ENCODE results near the gene MAGED1. TPM values are rescaled to one million over a fixed set of nuclear protein-coding genes. Genes with fewer than 3 reads are reported as not detected.
A peak's percentile ranks its signal among the peaks of the same experiment; 100 is the strongest.

Gene MAGED1
- polyA plus RNA-seq, 1 of the 3 experiments (the other 2 are of a cell fraction) = 184 TPM

- peaks cover under 1% of the 10 kb centered on the region; the same call in 1 of the 2 replicates for H4K20me1 ChIP-seq (ENCODE audit: insufficient read depth)
- H3K4me2 ChIP-seq = no peak overlapping the region
- H2AFZ ChIP-seq (ENCODE audit: low read depth) = no peak overlapping the region
- peak overlapping the region in 1 of 2 experiments; percentile 99; a peak in 2 of 4 replicates for H3K27ac ChIP-seq (ENCODE audit: low read depth in 2 of 2, low read length in 1 of 2)
- TF ChIP-seq YY1 (IDR thresholded peaks at IDR 0.05; ENCODE audit: low read depth) (no peak), USF2 (IDR thresholded peaks at IDR 0.05; ENCODE audit: borderline replicate concordance, low read depth, low read length) (no peak), SMC3 (IDR thresholded peaks at IDR 0.05; ENCODE audit: low read depth, low read length) (no peak), ZBTB33 (IDR thresholded peaks at IDR 0.05; ENCODE audit: borderline replicate concordance, low read depth) (no peak), CHD2 (IDR thresholded peaks at IDR 0.05; ENCODE audit: low read length, partially characterized antibody) (no peak), RCOR1 (IDR thresholded peaks at IDR 0.05; ENCODE audit: low read length) (no peak)
- H3K36me3 ChIP-seq (replicated peaks in 1 of 2; ENCODE audit: control insufficient read depth in 1 of 2, insufficient read depth in 2 of 2, low read length in 1 of 2) = no peaks in the 10 kb centered on the region
- H3F3A ChIP-seq (replicated peaks; ENCODE audit: insufficient read depth) = peaks cover 22% of the 10 kb centered on the region
- no peak overlapping the region for H3K4me3 ChIP-seq (ENCODE audit: low read depth in 2 of 2, low read length in 1 of 2)
- H3K9ac ChIP-seq = no peak overlapping the region
- H3K9me3 ChIP-seq = no peaks in the 10 kb centered on the region
- no peaks in the 10 kb centered on the region for H3K27me3 ChIP-seq (ENCODE audit: insufficient read depth)
- H3K9me2 ChIP-seq = no peaks in the 10 kb centered on the region
- ChIA-PET CTCF (no interaction called here), POLR2A (no interaction called here)
- DNase-seq = no peak
- H3K4me1 ChIP-seq (ENCODE audit: control insufficient read depth in 1 of 2, insufficient read depth in 2 of 2, low read depth in 1 of 2, low read length in 1 of 2) = peaks cover 14 to 16% of the 10 kb centered on the region in 2 experiments
- H3K79me2 ChIP-seq (ENCODE audit: insufficient read depth) = peaks cover 14% of the 10 kb centered on the region
These were observed 3.6 kb upstream of the MAGED1 start for GRCh38 chrX:51889851-51890250.

GRCh38 chrX:51891245-51891644 lies 2.2 kb upstream of the MAGED1 start:
- Histone ChIP-seq H3K4me3 (ENCODE audit: low read depth in 2 of 2, low read length in 1 of 2) (no peak overlapping the region), H3K36me3 (replicated peaks in 1 of 2; ENCODE audit: control insufficient read depth in 1 of 2, insufficient read depth in 2 of 2, low read length in 1 of 2) (peaks cover 7 to 10% of the 10 kb centered on the region in 2 experiments), H3K4me2 (no peak overlapping the region; the same call in 1 of the 2 replicates), H3K4me1 (ENCODE audit: control insufficient read depth in 1 of 2, insufficient read depth in 2 of 2, low read depth in 1 of 2, low read length in 1 of 2) (peaks cover 20 to 23% of the 10 kb centered on the region in 2 experiments), H3F3A (replicated peaks; ENCODE audit: insufficient read depth) (peaks cover 22% of the 10 kb centered on the region), H4K20me1 (ENCODE audit: insufficient read depth) (peaks cover 15% of the 10 kb centered on the region), H3K9me2 (no peaks in the 10 kb centered on the region), H3K27me3 (ENCODE audit: insufficient read depth) (no peaks in the 10 kb centered on the region), H2AFZ (ENCODE audit: low read depth) (no peak overlapping the region), H3K79me2 (ENCODE audit: insufficient read depth) (peaks cover 28% of the 10 kb centered on the region), H3K27ac (ENCODE audit: low read depth in 2 of 2, low read length in 1 of 2) (peak overlapping the region; percentile 72 to 99), H3K9ac (no peak overlapping the region; the same call in 1 of the 2 replicates), H3K9me3 (no peaks in the 10 kb centered on the region)
- 24% methylated on average over 1 of the region's 1 CpG for WGBS (ENCODE audit: low lambda C conversion rate)
- POLR2A ChIA-PET = no interaction called here
- TF ChIP-seq SMC3 (IDR thresholded peaks at IDR 0.05; ENCODE audit: low read depth, low read length) (no peak), POLR2AphosphoS5 (IDR thresholded peaks at IDR 0.05; ENCODE audit: low read depth, low read length) (no peak), YY1 (IDR thresholded peaks at IDR 0.05; ENCODE audit: low read depth) (no peak), JUND (IDR thresholded peaks at IDR 0.05) (no peak), MXI1 (IDR thresholded peaks at IDR 0.05; ENCODE audit: low read depth, low read length) (no peak), ELF1 (IDR thresholded peaks at IDR 0.05) (no peak), TCF12 (IDR thresholded peaks at IDR 0.05) (no peak), EP300 (IDR thresholded peaks at IDR 0.05; ENCODE audit: borderline replicate concordance in 1 of 2, low read depth in 1 of 2, low read length in 1 of 2) (no peak), RAD21 (IDR thresholded peaks at IDR 0.05; ENCODE audit: low read length) (no peak), REST (IDR thresholded peaks at IDR 0.05; ENCODE audit: low read depth, low read length) (no peak), EZH2phosphoT487 (IDR thresholded peaks at IDR 0.05; ENCODE audit: borderline replicate concordance, low read depth) (no peak), GABPA (IDR thresholded peaks at IDR 0.05; ENCODE audit: low read depth) (no peak)
- no peak for DNase-seq
- CTCF ChIA-PET = interaction anchor here (0.8 to 1.2 kb wide), 2 partner anchors 250 to 370 kb away, joined by 3 read pairs; no protein-coding TSS in a partner anchor

All from SK-N-SH (cell line).